8988T (cell line): ENCODE measurements around the gene ORC3.
A peak's percentile ranks its signal among the peaks of the same experiment; 100 is the strongest.
"Not testable (repeated sequence)": the region's sequence is repeated elsewhere in the genome, so short reads cannot be mapped to it uniquely, and the experiment has no call there.

Experiments used
- DNase-seq: peaks from one replicate; pipeline ENCODE4 v3.0.0; 2011

The ORC3 gene

GRCh38 chr6:87700397-87701343, 110.7 kb downstream of the ORC3 start:
- DNase-seq = no peak

- DNase-seq = no peak
Observed at GRCh38 chr6:87701344-87701675, 111.4 kb downstream of the ORC3 start.

GRCh38 chr6:87701676-87702588, 112.0 kb downstream of the ORC3 start, which contains the start of gene AKIRIN2:
AKIRIN2 (minus strand) TSS chr6:87702233; CDS start chr6:87701684, 549 bp downstream.
- peak; percentile 45 for DNase-seq

GRCh38 chr6:87702589-87702945, 112.6 kb downstream of the ORC3 start:
- no peak for DNase-seq

- not testable (repeated sequence) for DNase-seq
Observed at GRCh38 chr6:87703039-87703438, 113.1 kb downstream of the ORC3 start.

DNA sequence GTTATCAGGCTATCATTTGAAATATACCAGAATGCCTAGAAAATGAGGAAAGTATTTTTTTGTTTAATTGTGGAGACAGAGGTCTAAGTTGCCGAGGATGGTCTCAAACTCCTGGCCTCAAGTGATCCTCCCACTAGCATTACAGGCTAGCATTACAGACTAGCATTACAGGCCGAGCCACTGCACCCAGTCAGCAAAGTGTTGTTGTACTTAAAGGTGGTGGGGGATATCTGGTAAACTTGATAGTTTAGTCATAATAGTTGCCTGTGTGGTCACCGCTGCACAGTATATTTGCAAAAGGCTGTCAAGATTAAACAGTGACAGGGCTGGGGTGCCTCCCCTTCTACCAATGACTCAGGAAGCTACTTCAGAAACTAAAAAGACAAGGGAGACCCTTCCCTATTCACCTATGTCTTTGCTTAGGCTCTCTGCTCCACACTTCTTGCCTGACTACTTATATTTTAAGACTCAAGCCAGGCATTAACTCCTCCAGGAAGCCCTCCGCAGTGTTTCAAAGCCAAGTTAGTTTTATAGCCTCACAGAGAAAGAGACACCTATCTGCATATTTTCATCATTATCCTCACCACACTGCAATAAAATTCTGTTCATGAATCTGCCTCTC, 115.2 kb downstream of the ORC3 start:
- DNase-seq = no peak

GRCh38 chr6:87706187-87706966, 116.4 kb downstream of the ORC3 start:
- DNase-seq = no peak

- not testable (repeated sequence) for DNase-seq
Observed at GRCh38 chr6:87708581-87709427, 118.9 kb downstream of the ORC3 start.

DNA sequence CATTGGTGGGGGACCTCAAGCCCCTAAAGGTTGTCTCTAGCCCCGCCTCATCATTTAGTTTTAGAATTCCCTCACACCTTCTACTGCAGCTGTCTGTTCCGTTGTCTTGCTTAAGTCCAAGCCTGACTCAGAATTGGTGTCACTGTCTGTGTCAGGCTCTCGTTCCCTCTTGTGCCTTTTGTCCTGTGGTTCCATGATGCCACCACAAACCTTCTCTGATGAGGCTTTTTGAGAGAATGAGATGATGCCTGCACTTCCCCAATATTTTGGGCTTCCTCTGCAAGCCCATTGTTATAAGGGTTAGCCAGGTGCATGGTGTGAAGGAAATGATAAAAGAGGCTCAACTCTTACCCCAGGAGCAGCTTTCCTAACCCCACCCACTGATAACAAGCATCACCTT, 120.2 kb downstream of the ORC3 start:
- no peak for DNase-seq

GRCh38 chr6:87712713-87713112, 122.8 kb downstream of the ORC3 start:
- DNase-seq = not testable (repeated sequence)

DNA sequence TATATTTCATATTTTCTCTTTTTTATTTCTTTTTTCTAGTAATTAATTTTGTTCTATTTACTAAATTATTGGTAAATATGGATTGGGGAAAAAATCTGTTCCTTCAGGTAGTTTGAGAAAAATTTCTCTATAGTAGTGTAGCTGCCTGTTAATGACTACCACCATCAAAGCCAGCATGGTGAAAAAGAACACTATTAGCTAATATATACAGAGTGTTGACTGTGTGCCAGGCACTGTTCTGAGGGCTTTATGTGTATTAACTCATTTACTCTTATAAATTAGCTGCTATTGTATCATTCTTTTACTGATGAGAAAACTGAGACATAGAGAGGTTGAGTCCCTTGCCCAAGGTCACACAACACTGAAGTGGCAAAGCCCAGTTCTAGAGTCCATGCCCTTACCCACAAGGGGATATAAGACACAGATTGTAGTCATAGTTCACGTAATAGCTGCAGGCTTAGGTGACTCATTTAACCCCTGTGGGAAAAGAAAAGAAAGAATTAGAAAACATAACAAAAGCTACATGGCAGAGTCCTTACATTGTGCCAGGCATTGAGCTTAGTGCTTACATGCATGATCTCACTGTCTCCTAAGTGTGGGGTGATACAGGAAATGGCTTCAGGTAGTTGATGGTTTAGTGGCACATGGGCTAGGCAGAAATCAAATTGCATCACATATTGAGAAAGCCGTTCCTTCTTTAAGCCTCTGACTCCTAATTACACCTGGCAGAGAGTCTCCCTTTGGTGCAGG, 124.3 kb downstream of the ORC3 start:
- no peak for DNase-seq
